A549 (cell line): ENCODE data around the gene TMEM37. TPM values are rescaled to one million over a fixed set of nuclear protein-coding genes. Genes with fewer than 3 reads are reported as not detected.

Source experiments
- ATAC-seq, 2 experiments: fragments of 200-7000 bp in 1 of 2; fragments of >200 bp in 1 of 2; cut with Nextera tagmentation in 1 of 2; cut with Tn5 transposase in 1 of 2; 3 replicates each; pipeline versions ENCODE4 v1.8.0 to v1.9.1; 2018 to 2020; ENCODE audit warnings: mild to moderate bottlenecking in 1 of 2, moderate library complexity in 1 of 2
- CTCF ChIA-PET: fragments of 300-600 bp; sonication (Branson Sonifier 250); formaldehyde crosslinking; extraction: SDS; loops from one replicate; lab custom pipeline; 2021; ENCODE audit warnings: antibody characterized with exemption, inconsistent platforms; lab: Yijun Ruan, JAX
- POLR2A ChIA-PET: fragments of 350-600 bp; formaldehyde crosslinking; extraction: SDS; loops from one replicate; lab custom pipeline; 2021; ENCODE audit warnings: antibody characterized with exemption, inconsistent platforms; lab: Yijun Ruan, JAX
- DNase-seq, 2 experiments: peaks; one replicate each; pipeline versions ENCODE4 v3.0.0 to v3.0.0-alpha.2; 2011 to 2016; ENCODE audit warnings: low read depth in 1 of 2, low spot score in 1 of 2
- FAIRE-seq: peaks from 2 replicates; lab custom pipeline; 2011; peaks lifted over from hg19 to GRCh38; lab: Jason Lieb, UNC
- H3K27ac ChIP-seq, 2 experiments: fragments of >200 bp; sonication (Bioruptor Twin); formaldehyde crosslinking; 3 replicates each; pipeline ENCODE4 v1.5.1; 2016 to 2017
- H3K4me1 ChIP-seq: fragments of >200 bp; sonication (Bioruptor Twin); formaldehyde crosslinking; 3 replicates; pipeline ENCODE4 v1.6.1; 2016
- H3K4me2 ChIP-seq: fragments of >200 bp; sonication (Bioruptor Twin); formaldehyde crosslinking; 3 replicates; pipeline ENCODE4 v1.6.1; 2016
- H3K4me3 ChIP-seq: fragments of >200 bp; sonication (Bioruptor Twin); formaldehyde crosslinking; 3 replicates; pipeline ENCODE4 v1.5.1; 2016
- H3K9me3 ChIP-seq: fragments of >200 bp; sonication (Bioruptor Twin); formaldehyde crosslinking; 3 replicates; pipeline ENCODE4 v1.6.1; 2016
- BHLHE40 ChIP-seq: IDR thresholded peaks from 2 replicates; pipeline ENCODE4 v1.6.1; 2012; ENCODE audit warnings: low read depth, low read length, inconsistent platforms
- CBX8 ChIP-seq: fragments of 200-600 bp; sonication (generic); IDR thresholded peaks from 2 replicates; pipeline ENCODE4 v1.6.1; 2016
- CHD2 ChIP-seq: fragments of 150-350 bp; IDR thresholded peaks from 2 replicates; pipeline ENCODE4 v1.6.1; 2014; ENCODE audit warnings: low read length; ENCODE audit not compliant: partially characterized antibody
- EHMT2 ChIP-seq: fragments of 200-600 bp; sonication (generic); IDR thresholded peaks from 2 replicates; pipeline ENCODE4 v1.6.1; 2016; ENCODE audit warnings: antibody characterized with exemption, low read depth, mild to moderate bottlenecking, moderate library complexity
- FOSL2 ChIP-seq, 2 experiments: fragments of 450-650 bp in 1 of 2; fragments of >200 bp in 1 of 2; sonication (Bioruptor Twin) in 1 of 2; formaldehyde crosslinking; IDR thresholded peaks; 2 replicates each; pipeline versions ENCODE4 v1.5.0 to v1.6.1; 2016 to 2020; ENCODE audit warnings: mild to moderate bottlenecking in 1 of 2, moderate library complexity in 1 of 2
- GATA3 ChIP-seq: IDR thresholded peaks from 2 replicates; pipeline ENCODE4 v1.6.1; 2012; ENCODE audit warnings: borderline replicate concordance
- HDAC2 ChIP-seq: fragments of 200-600 bp; sonication (generic); IDR thresholded peaks from 2 replicates; pipeline ENCODE4 v1.6.1; 2016
- HOXA7 ChIP-seq: fragments of 250-450 bp; sonication (Bioruptor Pico); IDR thresholded peaks from 2 replicates; pipeline ENCODE4 v1.5.0; 2020; ENCODE audit warnings: mild to moderate bottlenecking, moderate library complexity
- HOXB13 ChIP-seq: fragments of 250-450 bp; sonication (Bioruptor Pico); IDR thresholded peaks from 2 replicates; pipeline ENCODE4 v1.5.0; 2020; ENCODE audit warnings: low read depth, mild to moderate bottlenecking, moderate library complexity
- HOXB5 ChIP-seq: fragments of 250-450 bp; sonication (Bioruptor Pico); IDR thresholded peaks from 2 replicates; pipeline ENCODE4 v1.5.0; 2020; ENCODE audit warnings: mild to moderate bottlenecking, moderate library complexity
- JUN ChIP-seq, 2 experiments: fragments of >200 bp; sonication (Bioruptor Twin); formaldehyde crosslinking; IDR thresholded peaks; 2 replicates in 1 of 2; 3 replicates in 1 of 2; pipeline ENCODE4 v1.6.1; 2016 to 2017
- JUNB ChIP-seq: fragments of >200 bp; sonication (Bioruptor Twin); formaldehyde crosslinking; IDR thresholded peaks from 2 replicates; pipeline ENCODE4 v1.6.1; 2016
- KDM5A ChIP-seq: fragments of 200-600 bp; sonication (generic); IDR thresholded peaks from 2 replicates; pipeline ENCODE4 v1.6.1; 2016; ENCODE audit warnings: antibody characterized with exemption, mild to moderate bottlenecking
- MAZ ChIP-seq: fragments of 150-350 bp; IDR thresholded peaks from 2 replicates; pipeline ENCODE4 v1.6.1; 2014; ENCODE audit warnings: antibody characterized with exemption, low read depth, low read length, borderline replicate concordance
- NR3C1 ChIP-seq: fragments of >200 bp; sonication (Bioruptor Twin); formaldehyde crosslinking; IDR thresholded peaks from 3 replicates; pipeline ENCODE4 v1.6.1; 2017
- PHF8 ChIP-seq: fragments of 200-600 bp; sonication (generic); IDR thresholded peaks from 2 replicates; pipeline ENCODE4 v1.6.1; 2016; ENCODE audit warnings: low read depth, mild to moderate bottlenecking, antibody characterized with exemption, moderate library complexity, borderline replicate concordance
- RARB ChIP-seq: fragments of 250-450 bp; sonication (Bioruptor Pico); IDR thresholded peaks from 2 replicates; pipeline ENCODE4 v1.8.0; 2021; ENCODE audit warnings: mild to moderate bottlenecking, moderate library complexity
- RFX5 ChIP-seq: fragments of 450-650 bp; IDR thresholded peaks from 2 replicates; pipeline ENCODE4 v1.7.1; 2014; ENCODE audit warnings: antibody characterized with exemption, mild to moderate bottlenecking, moderate library complexity
- RNF2 ChIP-seq: fragments of 200-600 bp; sonication (generic); IDR thresholded peaks from 2 replicates; pipeline ENCODE4 v1.6.1; 2016; ENCODE audit warnings: low read depth, mild to moderate bottlenecking, antibody characterized with exemption, moderate library complexity, borderline replicate concordance
- ZFP36 ChIP-seq: fragments of 450-650 bp; IDR thresholded peaks from 2 replicates; pipeline ENCODE4 v1.6.1; 2014; ENCODE audit warnings: borderline replicate concordance; ENCODE audit not compliant: partially characterized antibody
- WGBS: methylation state at CpG from one replicate; pipeline ENCODE4 v1.1.6; 2017; ENCODE audit errors: missing lambda C conversion rate; 5-methylcytosine and 5-hydroxymethylcytosine counted together
- polyA plus RNA-seq, 4 experiments: library from polyadenylated mRNA; depleted of rRNA in 3 of 4; stranded (reverse); fragments of >200 nt; fragmentation: RNase III in 1 of 4; extraction: RNeasy Plus Mini Kit Qiagen cat#74134 plus additional on column Dnase treatment in 1 of 4; gene quantifications; 2 replicates in 3 of 4; 3 replicates in 1 of 4; pipeline ENCODE4 v1.2.3, GENCODE V29; 2011 to 2017
- TF ChIP-seq, protein P1 (sequence below): fragments of 250-450 bp; sonication (Bioruptor Pico); IDR thresholded peaks from 2 replicates; pipeline ENCODE4 v1.5.0; 2021; ENCODE audit warnings: mild to moderate bottlenecking, moderate library complexity, borderline replicate concordance
- TF ChIP-seq, protein P2 (sequence below): fragments of 150-350 bp; IDR thresholded peaks from 2 replicates; pipeline ENCODE4 v1.6.1; 2014; ENCODE audit warnings: low read depth, mild to moderate bottlenecking, low read length
- TF ChIP-seq, protein P3 (sequence below): fragments of 200-600 bp; sonication (generic); IDR thresholded peaks from 2 replicates; pipeline ENCODE4 v1.6.1; 2016; ENCODE audit warnings: antibody characterized with exemption, mild to moderate bottlenecking, moderate library complexity
- TF ChIP-seq, protein P4 (sequence below): fragments of >200 bp; sonication (Bioruptor Twin); formaldehyde crosslinking; IDR thresholded peaks from 3 replicates; pipeline ENCODE4 v1.5.1; 2016

The TMEM37 gene
- polyA plus RNA-seq, 2 of the 4 experiments (the other 2 are of a cell fraction) = 5.1 to 7.5 TPM

GRCh38 chr2:119448427-119449141, 16.9 kb downstream of the TMEM37 start:
- FAIRE-seq (no peak), ATAC-seq (no peak), DNase-seq (no peak)
- Histone ChIP-seq H3K27ac (no peak overlapping the region), H3K4me3 (no peak overlapping the region), H3K4me1 (no peaks in the 10 kb centered on the region), H3K9me3 (no peaks in the 10 kb centered on the region), H3K4me2 (no peak overlapping the region)
- POLR2A ChIA-PET = no interaction called here
- WGBS = 77% methylated on average over 9 of the region's 9 CpGs
- TF ChIP-seq PHF8 (no peak), RNF2 (no peak), NR3C1 (no peak), RARB (no peak), FOSL2 (IDR thresholded peaks at IDR 0.05) (no peak), FOSL2 (CRISPR knock-in tag; IDR thresholded peaks at IDR 0.05) (no peak), HOXB5 (CRISPR knock-in tag) (no peak), MAZ (no peak), CBX8 (no peak), JUN (IDR thresholded peaks at IDR 0.05) (no peak), HOXA7 (no peak)
- TF ChIP-seq, protein P1, sequence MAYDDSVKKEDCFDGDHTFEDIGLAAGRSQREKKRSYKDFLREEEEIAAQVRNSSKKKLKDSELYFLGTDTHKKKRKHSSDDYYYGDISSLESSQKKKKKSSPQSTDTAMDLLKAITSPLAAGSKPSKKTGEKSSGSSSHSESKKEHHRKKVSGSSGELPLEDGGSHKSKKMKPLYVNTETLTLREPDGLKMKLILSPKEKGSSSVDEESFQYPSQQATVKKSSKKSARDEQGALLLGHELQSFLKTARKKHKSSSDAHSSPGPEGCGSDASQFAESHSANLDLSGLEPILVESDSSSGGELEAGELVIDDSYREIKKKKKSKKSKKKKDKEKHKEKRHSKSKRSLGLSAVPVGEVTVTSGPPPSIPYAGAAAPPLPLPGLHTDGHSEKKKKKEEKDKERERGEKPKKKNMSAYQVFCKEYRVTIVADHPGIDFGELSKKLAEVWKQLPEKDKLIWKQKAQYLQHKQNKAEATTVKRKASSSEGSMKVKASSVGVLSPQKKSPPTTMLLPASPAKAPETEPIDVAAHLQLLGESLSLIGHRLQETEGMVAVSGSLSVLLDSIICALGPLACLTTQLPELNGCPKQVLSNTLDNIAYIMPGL (CRISPR knock-in tag) = no peak
- CTCF ChIA-PET = interaction anchor here (0.7 to 3.4 kb wide), 2 partner anchors 28 to 83 kb away, joined by 3 to 8 read pairs; no protein-coding TSS in a partner anchor

- no peak for DNase-seq
- Histone ChIP-seq H3K27ac (no peak overlapping the region), H3K4me1 (no peaks in the 10 kb centered on the region), H3K4me3 (no peak overlapping the region), H3K9me3 (no peaks in the 10 kb centered on the region), H3K4me2 (no peak overlapping the region)
- CTCF ChIA-PET = interaction anchor here (0.7 to 3.4 kb wide), 3 partner anchors 27 to 82 kb away, joined by 3 to 8 read pairs (median 3); no protein-coding TSS in a partner anchor
- WGBS = 86% methylated on average over 3 of the region's 3 CpGs
- ATAC-seq = no peak
- POLR2A ChIA-PET = no interaction called here
- TF ChIP-seq FOSL2 (IDR thresholded peaks at IDR 0.05) (no peak), FOSL2 (CRISPR knock-in tag; IDR thresholded peaks at IDR 0.05) (no peak), GATA3 (no peak), JUNB (no peak), BHLHE40 (no peak), HOXB13 (no peak), CBX8 (no peak), RFX5 (no peak), ZFP36 (no peak), HDAC2 (no peak), CHD2 (no peak), KDM5A (no peak), EHMT2 (no peak)
- TF ChIP-seq, protein P2, sequence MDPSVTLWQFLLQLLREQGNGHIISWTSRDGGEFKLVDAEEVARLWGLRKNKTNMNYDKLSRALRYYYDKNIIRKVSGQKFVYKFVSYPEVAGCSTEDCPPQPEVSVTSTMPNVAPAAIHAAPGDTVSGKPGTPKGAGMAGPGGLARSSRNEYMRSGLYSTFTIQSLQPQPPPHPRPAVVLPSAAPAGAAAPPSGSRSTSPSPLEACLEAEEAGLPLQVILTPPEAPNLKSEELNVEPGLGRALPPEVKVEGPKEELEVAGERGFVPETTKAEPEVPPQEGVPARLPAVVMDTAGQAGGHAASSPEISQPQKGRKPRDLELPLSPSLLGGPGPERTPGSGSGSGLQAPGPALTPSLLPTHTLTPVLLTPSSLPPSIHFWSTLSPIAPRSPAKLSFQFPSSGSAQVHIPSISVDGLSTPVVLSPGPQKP = no peak
- TF ChIP-seq, protein P3, sequence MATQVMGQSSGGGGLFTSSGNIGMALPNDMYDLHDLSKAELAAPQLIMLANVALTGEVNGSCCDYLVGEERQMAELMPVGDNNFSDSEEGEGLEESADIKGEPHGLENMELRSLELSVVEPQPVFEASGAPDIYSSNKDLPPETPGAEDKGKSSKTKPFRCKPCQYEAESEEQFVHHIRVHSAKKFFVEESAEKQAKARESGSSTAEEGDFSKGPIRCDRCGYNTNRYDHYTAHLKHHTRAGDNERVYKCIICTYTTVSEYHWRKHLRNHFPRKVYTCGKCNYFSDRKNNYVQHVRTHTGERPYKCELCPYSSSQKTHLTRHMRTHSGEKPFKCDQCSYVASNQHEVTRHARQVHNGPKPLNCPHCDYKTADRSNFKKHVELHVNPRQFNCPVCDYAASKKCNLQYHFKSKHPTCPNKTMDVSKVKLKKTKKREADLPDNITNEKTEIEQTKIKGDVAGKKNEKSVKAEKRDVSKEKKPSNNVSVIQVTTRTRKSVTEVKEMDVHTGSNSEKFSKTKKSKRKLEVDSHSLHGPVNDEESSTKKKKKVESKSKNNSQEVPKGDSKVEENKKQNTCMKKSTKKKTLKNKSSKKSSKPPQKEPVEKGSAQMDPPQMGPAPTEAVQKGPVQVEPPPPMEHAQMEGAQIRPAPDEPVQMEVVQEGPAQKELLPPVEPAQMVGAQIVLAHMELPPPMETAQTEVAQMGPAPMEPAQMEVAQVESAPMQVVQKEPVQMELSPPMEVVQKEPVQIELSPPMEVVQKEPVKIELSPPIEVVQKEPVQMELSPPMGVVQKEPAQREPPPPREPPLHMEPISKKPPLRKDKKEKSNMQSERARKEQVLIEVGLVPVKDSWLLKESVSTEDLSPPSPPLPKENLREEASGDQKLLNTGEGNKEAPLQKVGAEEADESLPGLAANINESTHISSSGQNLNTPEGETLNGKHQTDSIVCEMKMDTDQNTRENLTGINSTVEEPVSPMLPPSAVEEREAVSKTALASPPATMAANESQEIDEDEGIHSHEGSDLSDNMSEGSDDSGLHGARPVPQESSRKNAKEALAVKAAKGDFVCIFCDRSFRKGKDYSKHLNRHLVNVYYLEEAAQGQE = no peak
- TF ChIP-seq, protein P4, sequence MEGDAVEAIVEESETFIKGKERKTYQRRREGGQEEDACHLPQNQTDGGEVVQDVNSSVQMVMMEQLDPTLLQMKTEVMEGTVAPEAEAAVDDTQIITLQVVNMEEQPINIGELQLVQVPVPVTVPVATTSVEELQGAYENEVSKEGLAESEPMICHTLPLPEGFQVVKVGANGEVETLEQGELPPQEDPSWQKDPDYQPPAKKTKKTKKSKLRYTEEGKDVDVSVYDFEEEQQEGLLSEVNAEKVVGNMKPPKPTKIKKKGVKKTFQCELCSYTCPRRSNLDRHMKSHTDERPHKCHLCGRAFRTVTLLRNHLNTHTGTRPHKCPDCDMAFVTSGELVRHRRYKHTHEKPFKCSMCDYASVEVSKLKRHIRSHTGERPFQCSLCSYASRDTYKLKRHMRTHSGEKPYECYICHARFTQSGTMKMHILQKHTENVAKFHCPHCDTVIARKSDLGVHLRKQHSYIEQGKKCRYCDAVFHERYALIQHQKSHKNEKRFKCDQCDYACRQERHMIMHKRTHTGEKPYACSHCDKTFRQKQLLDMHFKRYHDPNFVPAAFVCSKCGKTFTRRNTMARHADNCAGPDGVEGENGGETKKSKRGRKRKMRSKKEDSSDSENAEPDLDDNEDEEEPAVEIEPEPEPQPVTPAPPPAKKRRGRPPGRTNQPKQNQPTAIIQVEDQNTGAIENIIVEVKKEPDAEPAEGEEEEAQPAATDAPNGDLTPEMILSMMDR = no peak
- TF ChIP-seq, all 56 proteins: peak for 0
- no peak for FAIRE-seq
These were observed 17.9 kb downstream of the TMEM37 start for GRCh38 chr2:119449521-119449920.
